HCEC 1CT (cell line): ENCODE data around the gene GGCT.
A peak's percentile ranks its signal among the peaks of the same experiment; 100 is the strongest.
"Not testable (repeated sequence)": the region's sequence is repeated elsewhere in the genome, so short reads cannot be mapped to it uniquely, and the experiment has no call there.

Experiments used
- DNase-seq: peaks from one replicate; pipeline ENCODE4 v3.0.0-alpha.2; 2017

Gene GGCT

DNA sequence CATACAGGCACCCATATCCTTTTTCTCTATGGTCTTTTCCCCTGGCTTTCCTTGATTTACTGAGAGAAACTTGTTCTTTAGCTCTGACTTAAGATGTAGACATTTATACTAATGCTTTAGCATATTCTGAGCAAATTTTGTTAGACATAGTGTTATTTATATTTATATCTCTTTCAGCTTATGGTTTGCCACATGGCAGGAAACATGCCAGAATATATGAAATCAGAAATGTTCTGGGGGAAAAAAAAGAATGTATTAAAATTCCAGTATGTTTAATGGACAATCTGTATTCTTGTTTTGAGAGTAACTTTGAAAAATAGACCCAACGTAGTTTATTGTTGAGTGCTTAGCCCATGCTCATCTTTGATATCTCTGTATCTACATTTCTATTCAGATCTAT is 10.1 kb upstream of the GGCT start:
- DNase-seq: no peak

DNA sequence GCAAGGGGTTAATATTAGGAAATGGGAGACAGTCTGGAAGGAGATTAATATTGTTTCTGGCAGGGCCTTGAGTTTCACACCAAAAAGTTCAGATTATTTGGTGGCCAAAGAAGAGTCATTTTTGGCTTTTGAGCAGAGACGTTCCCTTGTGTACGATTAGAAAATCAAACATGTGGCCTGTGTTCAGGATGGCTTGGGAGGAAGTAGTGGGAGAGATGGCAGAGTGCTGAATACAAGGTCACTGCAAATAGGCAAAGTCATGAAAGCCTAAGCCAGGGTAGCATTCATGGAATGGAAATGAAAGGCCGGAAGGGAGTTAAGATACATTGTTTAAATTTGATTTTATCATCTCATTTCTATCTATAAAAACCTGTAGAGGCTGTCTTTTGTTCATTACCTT is 9.5 kb upstream of the GGCT start:
- no peak for DNase-seq

DNA sequence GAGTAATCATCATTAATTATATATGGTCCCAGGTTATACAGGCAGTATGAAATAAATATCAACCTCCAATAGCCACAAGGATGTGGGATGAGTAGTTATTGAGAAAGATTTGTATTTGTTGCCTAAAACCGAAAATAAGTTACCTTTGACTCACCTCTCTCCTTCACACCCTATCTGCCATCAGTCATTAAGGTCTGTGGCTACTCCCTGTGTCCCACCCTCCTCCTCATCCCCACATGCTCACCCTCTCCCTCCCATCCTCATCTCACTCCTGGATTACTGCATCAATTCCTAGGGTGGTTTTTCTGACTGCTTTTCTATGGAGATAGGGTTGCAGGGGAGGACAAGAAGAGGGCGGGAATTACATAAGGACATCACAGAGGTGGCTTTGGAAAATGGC is 9.1 kb upstream of the GGCT start:
- no peak for DNase-seq

DNA sequence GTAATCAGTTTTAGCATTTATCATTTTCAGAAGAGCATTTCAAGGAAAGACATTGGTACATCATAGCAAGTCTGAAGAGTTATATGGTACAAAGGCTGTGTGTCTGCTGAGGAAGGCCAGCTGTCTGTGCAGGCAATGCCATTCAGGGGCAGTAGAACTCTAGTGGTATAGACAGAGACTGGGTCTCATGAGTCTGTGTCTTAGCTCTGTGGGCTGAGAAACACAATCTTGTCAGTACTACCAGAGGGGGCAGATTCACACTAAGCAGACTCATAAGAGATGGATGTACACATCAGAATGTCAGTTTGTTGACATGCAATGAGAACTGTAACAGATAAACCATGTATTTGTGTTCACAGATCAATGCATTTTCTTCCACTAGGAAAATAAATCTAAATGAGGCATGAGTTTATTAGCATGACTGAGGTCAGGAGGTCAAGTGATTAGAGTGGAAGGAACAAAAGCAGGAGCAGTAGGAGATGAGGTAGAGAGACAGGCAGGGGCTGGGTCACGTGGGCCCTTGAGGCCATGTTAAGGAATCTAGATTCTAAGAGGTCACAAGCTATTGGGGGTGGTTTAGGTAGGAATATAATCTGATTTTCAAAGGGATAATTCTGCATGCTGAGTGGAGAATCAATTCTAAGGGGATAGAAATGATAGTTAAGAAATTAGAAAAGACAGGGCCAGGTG is 7.5 kb upstream of the GGCT start:
- no peak for DNase-seq

DNA sequence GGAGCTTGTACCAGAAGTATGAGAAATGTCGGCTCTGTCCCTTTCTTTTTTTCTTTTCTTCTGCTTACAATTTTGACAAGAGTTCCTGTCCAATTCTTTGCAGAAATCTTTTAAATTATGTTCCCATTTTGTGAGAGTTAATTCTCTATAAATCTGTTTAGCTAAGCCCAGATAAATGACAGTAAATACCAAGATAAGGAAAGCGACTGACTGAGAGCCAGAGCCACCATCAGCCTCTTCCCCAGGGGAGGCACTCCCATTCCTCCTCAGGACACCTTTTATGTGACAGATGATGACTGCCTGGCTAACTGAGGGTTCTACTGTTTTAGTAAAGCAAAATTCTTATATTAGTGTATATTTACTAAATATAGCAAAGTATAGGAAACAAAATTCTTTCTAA is 6.9 kb upstream of the GGCT start:
- no peak for DNase-seq

DNA sequence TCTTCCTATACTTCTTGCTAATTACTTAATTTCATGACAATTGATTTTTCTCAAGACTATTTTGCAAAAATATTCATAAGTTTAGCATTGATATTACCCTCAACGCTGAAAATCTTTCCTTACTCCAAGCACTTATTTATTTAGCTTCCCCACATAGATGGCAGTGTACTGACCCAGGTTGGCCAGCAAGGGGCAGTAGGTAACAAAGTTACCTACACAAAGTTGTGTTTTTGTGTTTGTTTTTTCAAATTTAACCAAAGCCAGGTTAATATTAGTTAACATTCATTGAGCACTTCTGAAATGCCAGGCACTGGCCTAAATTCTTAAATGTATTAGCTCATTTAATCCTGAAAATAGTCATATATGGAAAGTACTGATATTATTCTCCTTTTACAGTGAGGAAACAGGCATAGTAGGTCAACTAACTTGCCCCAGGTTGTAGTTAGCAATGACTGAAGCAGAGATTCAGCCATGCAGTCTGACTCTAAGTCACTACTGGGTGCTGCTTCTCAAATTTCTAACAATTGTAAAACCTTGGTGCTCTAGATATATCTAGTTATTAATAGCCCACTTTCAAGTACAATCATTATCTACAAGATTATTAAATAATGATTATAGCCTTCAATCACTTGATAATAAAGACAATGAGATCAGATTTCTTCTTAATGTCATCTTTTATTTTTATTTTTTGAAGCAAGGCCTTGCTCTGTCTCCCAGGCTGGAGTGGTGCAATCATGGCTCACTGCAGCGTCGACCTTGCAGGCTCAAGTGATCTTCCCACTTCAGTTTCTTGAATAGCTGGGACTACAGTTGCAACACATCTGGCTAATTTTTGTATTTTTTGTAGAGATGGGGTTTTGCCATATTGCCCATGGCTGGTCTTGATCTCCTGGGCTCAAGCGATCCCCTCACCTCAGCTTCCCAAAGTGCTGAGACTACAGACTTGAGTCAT is 5.8 kb upstream of the GGCT start:
- peak; percentile 28 for DNase-seq

DNA sequence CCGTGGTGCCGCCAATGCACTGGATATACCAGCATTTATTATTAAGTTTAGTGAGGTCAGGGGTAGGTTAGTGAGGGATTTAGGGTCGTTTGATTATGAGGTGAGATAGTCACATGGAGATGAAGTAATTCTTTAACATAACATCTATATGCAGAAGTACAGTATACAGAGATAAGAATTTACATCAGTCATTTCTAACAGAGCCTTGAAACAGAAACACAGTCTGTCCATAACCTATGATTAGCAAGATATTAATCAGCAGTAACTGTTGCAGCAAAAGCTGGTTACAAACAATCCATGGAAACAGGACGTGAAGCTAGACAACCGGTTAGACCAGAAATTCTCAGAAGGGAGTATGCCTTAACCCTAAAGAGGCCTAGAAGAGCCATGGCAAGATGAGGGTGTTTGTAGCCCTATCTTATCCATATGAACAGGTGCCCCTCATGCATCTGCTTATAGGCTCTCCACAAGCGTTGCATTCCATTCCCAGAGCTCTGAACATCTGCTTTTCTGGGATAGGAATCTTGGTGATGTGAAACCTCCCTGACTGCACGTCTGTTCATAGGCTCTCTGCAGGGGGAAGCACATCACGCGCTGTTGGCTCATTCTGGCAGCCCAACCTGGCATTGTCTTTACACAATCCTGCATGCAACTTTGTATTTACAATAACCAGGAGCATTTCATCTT is 4.7 kb upstream of the GGCT start:
- not testable (repeated sequence) for DNase-seq

DNA sequence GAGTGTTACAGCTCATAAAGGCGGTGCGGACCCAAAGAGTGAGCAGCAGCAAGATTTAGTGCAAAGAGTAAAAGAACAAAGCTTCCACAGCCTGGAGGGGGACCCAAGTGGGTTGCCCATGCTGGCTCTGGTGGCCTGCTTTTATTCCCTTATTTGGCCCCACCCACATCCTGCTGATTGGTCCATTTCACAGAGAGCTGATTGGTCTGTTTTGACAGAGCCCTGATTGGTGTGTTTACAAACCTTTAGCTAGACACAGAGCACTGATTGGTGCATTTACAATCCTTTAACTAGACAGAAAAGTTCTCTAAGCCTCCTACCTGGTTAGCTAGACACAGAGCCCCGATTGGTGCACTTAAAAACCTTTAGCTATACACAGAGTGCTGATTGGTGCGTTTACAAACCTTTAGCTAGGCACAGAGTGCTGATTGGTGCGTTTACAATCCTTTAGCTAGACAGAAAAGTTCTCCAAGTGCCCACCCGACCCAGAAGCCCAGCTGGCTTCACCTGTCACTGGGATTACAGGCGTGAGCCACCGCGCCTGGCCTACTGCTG is 2.8 kb upstream of the GGCT start:
- DNase-seq: not testable (repeated sequence)

DNA sequence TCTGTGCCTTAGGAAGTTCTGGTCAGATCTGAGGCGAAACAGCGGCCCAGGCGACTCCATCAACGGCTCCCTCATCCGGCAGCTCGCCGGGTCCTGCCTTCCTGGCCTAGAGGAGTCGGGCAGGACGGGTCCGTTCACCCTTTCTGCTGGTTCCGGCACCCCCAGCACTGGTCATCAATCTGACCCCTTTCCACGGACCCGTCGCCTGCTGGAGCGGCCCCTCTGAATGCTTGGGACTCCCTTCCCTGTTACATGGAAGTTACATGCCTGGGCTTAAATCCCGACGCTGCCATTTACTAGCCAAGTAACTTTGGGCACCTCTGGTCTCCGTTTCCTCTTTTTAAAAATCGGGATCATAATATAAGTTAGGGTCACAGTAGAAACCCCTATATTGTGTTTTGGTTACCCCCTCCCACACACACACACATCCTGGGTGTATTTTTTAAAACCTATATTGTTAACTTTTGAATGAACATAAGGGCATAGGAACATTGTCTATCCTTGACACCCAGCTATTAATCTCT is 607 bp upstream of the GGCT start:
- DNase-seq: no peak

DNA sequence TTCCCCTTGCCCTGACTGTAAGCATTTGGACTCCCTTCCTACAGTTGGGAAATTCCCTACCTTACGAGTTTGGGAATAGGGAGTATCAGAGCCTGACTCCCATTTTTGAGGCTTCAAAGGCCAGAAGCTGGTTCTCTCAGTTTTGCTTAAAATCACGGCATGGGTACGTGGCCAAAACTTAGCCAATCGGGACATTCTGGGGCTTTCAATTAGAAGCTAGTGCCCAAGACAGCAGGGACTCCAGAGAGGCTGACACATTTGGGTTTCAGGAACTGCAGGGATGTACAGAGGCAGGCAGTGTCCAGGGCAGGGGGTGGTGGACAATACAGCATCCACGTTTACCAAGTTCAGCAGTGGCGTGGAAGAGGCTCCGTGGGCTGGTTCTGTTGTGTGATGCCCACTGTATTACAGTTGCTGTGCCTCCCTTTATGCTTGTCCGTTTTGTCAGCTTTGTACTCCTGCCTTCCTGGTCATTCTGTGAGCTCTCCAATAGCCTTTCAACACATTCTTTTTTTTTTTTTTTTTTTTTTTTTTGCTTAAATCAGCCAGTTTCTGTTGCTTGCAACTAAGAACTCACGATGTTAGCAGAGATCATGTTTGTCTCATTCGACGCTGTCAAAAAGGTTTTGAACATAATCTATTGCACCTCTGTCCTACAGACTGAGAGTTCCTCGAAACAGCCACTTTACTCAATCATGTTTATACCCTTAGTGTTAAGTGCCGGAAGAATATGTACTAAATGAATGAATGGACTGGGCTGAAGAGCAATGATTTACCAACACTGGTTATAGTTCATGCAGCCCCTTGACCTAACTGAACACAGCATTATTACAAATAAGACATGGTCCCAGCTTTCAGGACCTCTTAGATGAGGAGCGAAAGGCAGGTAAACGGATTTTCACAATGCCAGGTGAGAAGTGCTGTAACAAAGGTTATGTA is 1.1 kb downstream of the GGCT start:
- DNase-seq: no peak

DNA sequence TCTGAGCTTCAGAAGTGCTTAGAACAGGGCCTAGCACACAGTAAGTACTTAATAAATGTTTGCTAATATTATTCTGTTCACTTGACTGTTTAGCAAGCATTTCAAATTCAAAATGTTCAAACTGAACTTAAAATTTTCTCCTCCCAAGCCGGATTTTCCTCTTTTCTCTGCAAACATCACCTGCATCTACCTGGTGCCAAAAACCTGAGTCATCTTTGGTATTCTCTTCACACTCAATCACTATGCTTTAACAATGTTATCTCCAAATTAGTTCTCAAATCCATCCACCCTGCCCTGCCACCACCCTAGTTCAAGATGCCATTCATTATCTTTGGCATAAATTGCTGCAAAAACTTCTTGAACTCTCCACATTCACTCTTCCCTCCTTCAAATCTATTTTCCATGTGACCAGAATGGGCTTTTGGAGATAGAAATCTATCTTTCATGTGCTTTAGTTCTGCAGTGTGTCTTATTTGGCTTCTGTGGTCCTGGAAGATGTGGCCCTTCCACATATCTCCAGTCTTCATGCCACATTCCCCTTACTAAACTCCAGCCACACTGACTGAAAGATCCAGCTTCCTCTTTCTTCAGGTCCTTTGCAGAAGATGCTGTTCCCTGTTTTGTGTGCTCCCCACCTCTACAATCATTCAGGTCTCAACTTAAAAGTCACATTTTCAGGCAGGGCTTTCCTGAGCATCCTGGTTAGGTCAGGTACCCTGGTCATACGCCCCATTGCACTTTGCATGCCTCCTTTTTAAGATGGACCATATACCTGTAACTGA is 2.0 kb downstream of the GGCT start:
- no peak for DNase-seq

DNA sequence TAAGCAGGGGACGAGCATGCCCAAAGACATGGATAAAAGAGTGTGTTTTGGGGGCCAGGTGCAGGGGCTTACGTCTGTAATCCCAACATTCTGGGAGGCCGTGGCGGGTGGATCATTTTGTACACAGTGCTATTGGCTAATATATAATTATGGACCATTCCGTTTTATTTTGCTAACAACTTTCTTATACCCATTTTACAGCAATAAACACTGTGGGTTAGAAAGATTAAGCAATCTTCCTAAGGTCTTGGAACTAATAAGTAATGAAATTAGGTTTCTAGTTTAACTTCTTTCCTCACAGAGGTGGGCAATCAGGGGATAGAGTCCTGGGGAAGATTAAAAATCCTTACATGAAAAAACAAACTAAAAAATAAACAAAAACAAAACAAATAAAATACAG is 3.4 kb downstream of the GGCT start:
- DNase-seq: no peak

DNA sequence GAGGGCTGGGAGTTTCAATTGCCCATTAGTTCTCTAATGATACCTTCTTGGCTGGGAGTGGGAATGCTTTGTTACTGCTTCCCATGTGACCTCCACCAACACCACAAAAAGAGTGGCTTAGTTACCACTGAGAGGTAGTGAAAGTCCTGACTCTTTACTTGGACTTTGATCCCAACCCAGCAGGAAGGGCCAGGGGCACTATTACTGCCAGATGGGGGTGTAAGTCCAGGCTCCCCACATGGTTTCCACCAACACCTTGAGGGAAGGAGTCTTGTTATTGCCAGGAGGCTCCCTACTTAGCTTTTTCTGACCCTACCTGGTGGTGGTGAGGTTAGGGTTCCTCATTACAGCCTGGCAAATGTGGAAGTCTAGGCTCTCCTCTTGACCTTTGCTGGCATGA is 11.4 kb downstream of the GGCT start:
- DNase-seq: no peak

DNA sequence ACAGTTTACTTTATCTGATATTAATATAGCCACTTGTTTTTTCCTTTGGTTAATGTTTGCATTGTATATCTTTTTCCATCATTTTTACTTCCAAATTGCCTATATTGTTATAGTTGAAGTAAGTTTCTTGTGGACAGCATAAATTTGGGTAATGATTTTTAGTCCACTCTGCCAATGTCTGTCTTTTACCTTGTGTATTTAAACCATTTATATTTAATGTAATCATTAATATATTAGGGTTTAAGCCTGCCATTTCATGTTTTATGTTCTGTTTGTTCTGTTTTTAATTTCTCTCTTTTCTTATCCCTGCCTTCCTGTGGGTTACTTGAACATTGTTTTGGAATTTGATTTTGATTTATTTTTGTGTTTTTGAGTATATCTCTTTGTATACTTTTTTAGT is 13.2 kb downstream of the GGCT start:
- DNase-seq: no peak

DNA sequence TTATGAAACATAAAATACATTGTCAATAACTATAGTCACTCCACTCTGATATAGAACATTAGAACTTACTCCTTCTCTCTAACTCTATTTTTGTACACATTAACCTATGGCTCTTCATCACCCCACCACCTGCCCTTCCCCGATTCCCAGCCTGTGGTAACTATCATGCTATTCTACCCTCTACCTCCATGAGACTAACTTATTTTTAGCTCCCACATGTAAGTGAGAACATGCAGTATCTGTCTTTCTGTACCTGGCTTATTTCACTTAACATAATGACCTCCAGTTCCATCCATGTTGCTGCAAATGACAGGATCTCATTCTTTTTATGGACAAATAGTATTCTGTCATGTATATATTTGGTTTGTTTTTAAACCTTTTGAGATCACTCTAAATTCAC is 17.3 kb downstream of the GGCT start:
- no peak for DNase-seq

DNA sequence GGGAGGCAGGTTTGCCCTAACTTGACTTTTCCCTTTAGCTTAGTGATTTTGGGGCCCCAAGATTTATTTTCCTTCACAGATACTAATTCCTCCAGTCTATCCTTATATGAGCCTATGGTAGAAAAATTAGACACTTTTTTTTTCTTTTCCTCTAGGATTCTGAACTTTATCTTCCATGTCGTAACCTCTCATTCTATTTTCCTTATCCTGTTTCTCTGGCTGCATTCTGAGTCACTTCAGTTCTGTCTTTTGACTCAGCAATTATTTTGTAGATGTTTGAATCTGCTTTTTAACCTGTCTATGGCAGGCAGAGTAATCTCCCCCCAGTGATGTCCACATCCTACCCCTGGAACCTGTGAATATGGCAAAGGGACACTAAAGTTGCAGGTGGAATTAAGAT is 19.0 kb downstream of the GGCT start:
- no peak for DNase-seq

DNA sequence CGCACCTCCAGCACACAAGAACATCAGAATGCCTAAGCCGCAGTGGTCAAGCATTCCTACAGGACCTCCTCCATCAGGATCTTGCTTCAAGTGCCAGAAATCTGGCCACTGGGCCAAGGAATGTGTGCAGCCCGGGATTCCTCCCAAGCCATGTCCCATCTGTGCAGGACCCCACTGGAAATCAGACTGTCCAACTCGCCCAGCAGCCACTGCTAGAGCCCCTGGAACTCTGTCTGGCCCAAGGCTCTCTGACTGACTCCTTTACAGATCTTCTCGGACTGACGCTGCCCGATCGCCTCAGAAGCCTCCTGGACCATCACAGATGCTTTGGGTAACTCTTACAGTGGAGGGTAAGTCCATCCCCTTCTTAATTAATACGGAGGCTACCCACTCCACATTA is 23.2 kb downstream of the GGCT start:
- not testable (repeated sequence) for DNase-seq

DNA sequence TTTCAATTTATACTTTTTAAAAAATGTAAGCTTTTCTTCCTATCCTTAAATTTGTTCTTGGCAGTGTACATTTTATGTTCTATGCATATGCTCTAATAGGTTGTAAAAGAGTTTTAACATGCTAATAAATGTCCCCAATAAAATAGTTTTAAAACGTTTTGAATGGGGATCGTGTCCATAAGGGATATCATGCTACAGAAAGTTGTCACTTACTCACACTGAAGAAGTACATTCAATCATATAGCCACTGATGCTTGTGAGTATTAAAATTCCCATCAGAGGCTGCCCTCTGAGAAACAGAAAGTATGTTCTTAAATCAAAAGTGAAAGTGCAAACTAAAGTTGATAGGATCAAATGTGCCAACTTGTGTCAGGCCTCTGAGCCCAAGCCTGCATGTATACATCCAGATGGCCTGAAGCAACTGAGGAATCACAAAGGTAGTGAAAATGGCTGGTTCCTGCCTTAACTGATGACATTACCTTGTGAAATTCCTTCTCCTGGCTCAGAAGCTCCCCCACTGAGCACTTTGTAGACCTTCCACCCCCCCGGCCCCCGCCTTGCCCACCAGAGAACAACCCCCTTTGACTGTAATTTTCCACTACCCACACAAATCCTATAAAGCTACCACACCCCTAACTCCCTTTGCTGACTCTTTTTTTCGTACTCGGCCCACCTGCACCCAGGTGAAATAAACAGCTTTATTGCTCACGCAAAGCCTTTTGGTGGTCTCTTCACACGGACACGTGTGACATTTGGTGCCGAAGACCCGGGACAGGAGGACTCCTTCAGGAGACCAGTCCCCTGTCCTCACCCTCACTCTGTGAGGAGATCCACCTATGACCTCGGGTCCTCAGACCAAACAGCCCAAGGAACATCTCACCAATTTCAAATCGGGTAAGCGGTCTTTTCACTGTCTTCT is 25.2 kb downstream of the GGCT start:
- no peak for DNase-seq

DNA sequence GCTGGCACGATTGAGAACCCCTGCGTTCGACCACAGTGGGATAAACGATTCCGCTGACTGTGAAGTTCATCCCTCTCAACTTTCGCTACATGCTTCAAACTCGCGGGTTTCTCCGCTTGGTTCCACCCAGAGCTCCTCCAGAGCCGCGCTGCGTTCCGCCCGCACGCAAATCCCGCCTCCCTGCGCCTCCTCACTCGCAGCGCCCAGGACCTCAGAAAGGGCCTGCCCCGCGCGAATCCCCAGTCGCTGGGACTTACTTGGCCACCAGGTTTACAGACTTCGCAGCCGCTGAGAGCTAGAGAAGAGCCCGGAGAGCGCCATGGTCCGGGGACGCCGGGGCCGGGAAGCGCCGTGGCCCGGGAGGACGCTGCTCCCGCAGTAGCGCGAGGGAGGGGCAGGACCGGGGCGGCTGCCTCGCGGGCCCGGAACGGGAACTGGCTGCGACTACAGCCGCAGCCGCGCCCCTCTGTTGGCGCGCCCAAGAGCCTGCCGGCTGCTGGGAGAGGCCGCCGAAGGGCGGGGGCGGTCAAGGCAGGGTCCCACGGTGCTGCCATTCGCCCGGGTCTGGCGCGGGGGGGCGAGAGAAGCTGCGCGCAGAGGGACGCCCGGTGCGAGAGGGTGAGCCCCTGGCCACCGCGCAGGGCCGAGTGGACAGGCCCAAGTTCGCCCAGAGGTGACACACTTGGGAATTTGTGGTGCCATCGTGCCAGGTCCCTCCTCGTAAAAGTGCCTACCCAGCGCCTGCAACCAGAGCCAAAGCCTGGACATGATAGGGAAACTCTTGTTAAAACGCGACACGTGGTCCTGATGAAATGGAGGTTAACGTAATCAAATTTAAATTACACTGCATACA is 26.1 kb downstream of the GGCT start, which contains the start of gene NOD1:
Gene NOD1, minus strand, starts transcription at position 436 of the 853 bp plus-strand sequence. CDS start 21,863 bp downstream, outside the sequence.
- peak; percentile 71 for DNase-seq
